Panc1 (cell line): ENCODE measurements around the gene IL1RAPL1. TPM values are rescaled to one million over a fixed set of nuclear protein-coding genes. Genes with fewer than 3 reads are reported as not detected.

Experiments
- ATAC-seq: fragments of 200-7000 bp; cut with Tn5 transposase; 2 replicates; pipeline ENCODE4 v1.9.1; 2020; ENCODE audit warnings: mild to moderate bottlenecking, moderate library complexity
- BruUV-seq: library from RNA; stranded (reverse); fragments of 400-500 nt; replicated peaks from 2 replicates; lab custom pipeline; 2021; lab: Mats Ljungman, UMichigan
- CTCF ChIA-PET: fragments of 300-600 bp; sonication (Branson Sonifier 250); formaldehyde crosslinking; loops from one replicate; lab custom pipeline; 2022; ENCODE audit warnings: antibody characterized with exemption; lab: Charles Lee
- POLR2A ChIA-PET: fragments of 300-600 bp; sonication (Branson Sonifier 250); formaldehyde crosslinking; loops from one replicate; lab custom pipeline; 2022; ENCODE audit warnings: antibody characterized with exemption; lab: Charles Lee
- DNase-seq: peaks from one replicate; pipeline ENCODE4 v3.0.0-alpha.2; 2010; ENCODE audit warnings: low read depth, low spot score
- H3K27ac ChIP-seq: 2 replicates; pipeline ENCODE4 v1.5.1; 2011; ENCODE audit warnings: mild to moderate bottlenecking, low read length, inconsistent platforms
- H3K27me3 ChIP-seq: fragments of 200-500 bp; sonication (Bioruptor generic); 2 replicates; pipeline ENCODE4 v1.6.0; 2014; ENCODE audit warnings: low read length, inconsistent platforms; ENCODE audit not compliant: control insufficient read depth, insufficient read depth
- H3K36me3 ChIP-seq: fragments of 200-500 bp; sonication (Bioruptor generic); 2 replicates; pipeline ENCODE4 v1.5.1; 2014; ENCODE audit warnings: inconsistent platforms, mild to moderate bottlenecking, low read length, moderate library complexity; ENCODE audit not compliant: control insufficient read depth, insufficient read depth
- H3K4me1 ChIP-seq: 2 replicates; pipeline ENCODE4 v1.5.1; 2011; ENCODE audit warnings: inconsistent platforms, mild to moderate bottlenecking, low read length, moderate library complexity; ENCODE audit not compliant: control insufficient read depth, insufficient read depth
- H3K4me3 ChIP-seq, 2 experiments: 2 replicates each; pipeline ENCODE4 v1.5.1; 2011 to 2012; ENCODE audit warnings: low read depth in 2 of 2, low read length in 2 of 2, mild to moderate bottlenecking in 2 of 2, inconsistent platforms in 1 of 2, moderate library complexity in 1 of 2
- H3K9me3 ChIP-seq: fragments of 200-500 bp; sonication (Bioruptor generic); 2 replicates; pipeline ENCODE4 v1.5.1; 2014; ENCODE audit warnings: low read depth, mild to moderate bottlenecking, inconsistent platforms, low read length, moderate library complexity; ENCODE audit not compliant: control insufficient read depth, insufficient read depth
- POLR2AphosphoS5 ChIP-seq: IDR thresholded peaks from 2 replicates; pipeline ENCODE4 v1.6.1; 2012; ENCODE audit warnings: mild to moderate bottlenecking, low read depth, low read length, moderate library complexity
- TCF7L2 ChIP-seq: IDR thresholded peaks from 2 replicates; pipeline ENCODE4 v1.6.1; 2011; ENCODE audit warnings: mild to moderate bottlenecking, low read depth, low read length, inconsistent platforms
- in situ Hi-C: cut with HindIII; loops from 2 replicates; pipeline ENCODE4 v1.10.0; 2016; ENCODE audit warnings: low sequenced_read_pairs, low pct_unique_long_range_greater_than_20kb
- intact Hi-C: fragments of 100-400 bp; cut with micrococcal nuclease; formaldehyde crosslinking; loops from one replicate; pipeline ENCODE4 v1.10.0; 2022; ENCODE audit not compliant: unreplicated experiment
- total RNA-seq: library from RNA; stranded (reverse); gene quantifications from one replicate; pipeline ENCODE4 v1.2.1, GENCODE V29; 2021; ENCODE audit not compliant: unreplicated experiment
- TF ChIP-seq, protein P1 (sequence below): fragments of 450-650 bp; IDR thresholded peaks from 2 replicates; pipeline ENCODE4 v1.5.1; 2017; ENCODE audit warnings: mild to moderate bottlenecking
- TF ChIP-seq, protein P2 (sequence below), 2 experiments: IDR thresholded peaks; 2 replicates each; pipeline ENCODE4 v1.6.1; 2011 to 2012; ENCODE audit warnings: low read depth in 2 of 2, control low read depth in 1 of 2, low read length in 1 of 2, mild to moderate bottlenecking in 1 of 2, moderate library complexity in 1 of 2; ENCODE audit not compliant: insufficient read depth in 1 of 2

IL1RAPL1 gene
- total RNA-seq, 1 experiment from 2014 or later: 0.59 TPM

DNA sequence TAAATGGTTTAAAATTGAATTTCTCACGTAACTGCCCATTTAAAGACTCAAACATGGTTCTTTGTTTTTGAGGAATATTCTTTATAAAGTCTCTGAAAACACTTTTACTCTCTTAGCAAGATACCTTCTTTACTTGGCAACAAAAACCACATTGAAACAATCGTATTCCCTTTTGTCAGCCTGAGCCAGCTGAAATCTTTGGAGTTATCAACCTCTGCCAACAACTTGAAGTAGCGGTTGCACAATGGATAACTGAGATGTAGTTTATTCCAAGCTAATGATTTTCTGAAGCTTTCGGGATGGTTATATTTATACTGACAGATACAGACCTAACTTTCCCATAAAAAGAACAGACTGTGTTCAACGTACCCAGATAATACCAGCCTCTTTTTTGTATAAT, 561.3 kb downstream of the IL1RAPL1 start:
- no TSS peak for BruUV-seq
- Histone ChIP-seq H3K36me3 (no peaks in the 10 kb centered on the region), H3K27ac (no peak overlapping the region), H3K9me3 (no peaks in the 10 kb centered on the region), H3K27me3 (no peaks in the 10 kb centered on the region), H3K4me1 (no peaks in the 10 kb centered on the region), H3K4me3 (no peak overlapping the region)
- in situ Hi-C loops: no loop called here
- ChIA-PET POLR2A (no interaction called here), CTCF (no interaction called here)
- ATAC-seq: no peak
- intact Hi-C loops: no loop called here
- no peak for DNase-seq
- TF ChIP-seq, protein P1, sequence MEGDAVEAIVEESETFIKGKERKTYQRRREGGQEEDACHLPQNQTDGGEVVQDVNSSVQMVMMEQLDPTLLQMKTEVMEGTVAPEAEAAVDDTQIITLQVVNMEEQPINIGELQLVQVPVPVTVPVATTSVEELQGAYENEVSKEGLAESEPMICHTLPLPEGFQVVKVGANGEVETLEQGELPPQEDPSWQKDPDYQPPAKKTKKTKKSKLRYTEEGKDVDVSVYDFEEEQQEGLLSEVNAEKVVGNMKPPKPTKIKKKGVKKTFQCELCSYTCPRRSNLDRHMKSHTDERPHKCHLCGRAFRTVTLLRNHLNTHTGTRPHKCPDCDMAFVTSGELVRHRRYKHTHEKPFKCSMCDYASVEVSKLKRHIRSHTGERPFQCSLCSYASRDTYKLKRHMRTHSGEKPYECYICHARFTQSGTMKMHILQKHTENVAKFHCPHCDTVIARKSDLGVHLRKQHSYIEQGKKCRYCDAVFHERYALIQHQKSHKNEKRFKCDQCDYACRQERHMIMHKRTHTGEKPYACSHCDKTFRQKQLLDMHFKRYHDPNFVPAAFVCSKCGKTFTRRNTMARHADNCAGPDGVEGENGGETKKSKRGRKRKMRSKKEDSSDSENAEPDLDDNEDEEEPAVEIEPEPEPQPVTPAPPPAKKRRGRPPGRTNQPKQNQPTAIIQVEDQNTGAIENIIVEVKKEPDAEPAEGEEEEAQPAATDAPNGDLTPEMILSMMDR: no peak

DNA sequence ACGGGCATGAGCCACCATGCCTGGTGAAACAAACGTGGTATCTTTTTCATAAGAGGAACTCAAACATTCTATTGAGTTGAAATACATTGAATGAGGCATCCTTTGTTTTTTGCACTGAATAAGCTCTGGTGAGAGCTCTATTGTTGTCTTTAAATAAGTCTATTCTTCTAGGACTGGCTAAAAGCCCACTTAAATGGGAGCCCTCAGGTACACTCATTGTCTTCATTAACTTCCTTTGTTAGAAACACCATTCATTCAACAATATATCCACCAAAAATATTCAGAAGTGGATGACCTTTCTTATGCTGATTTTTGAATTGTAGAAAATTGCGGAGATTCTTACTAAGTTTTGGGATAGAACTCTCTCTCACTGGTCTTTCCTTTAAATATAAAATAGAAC, 568.0 kb downstream of the IL1RAPL1 start:
- intact Hi-C loops: no loop called here
- ATAC-seq (no peak), DNase-seq (no peak)
- no TSS peak for BruUV-seq
- Histone ChIP-seq H3K9me3 (no peaks in the 10 kb centered on the region), H3K4me1 (no peaks in the 10 kb centered on the region), H3K36me3 (no peaks in the 10 kb centered on the region), H3K4me3 (no peak overlapping the region), H3K27ac (no peak overlapping the region), H3K27me3 (no peaks in the 10 kb centered on the region)
- ChIA-PET CTCF (no interaction called here), POLR2A (no interaction called here)
- TF ChIP-seq, protein P1: no peak
- TF ChIP-seq TCF7L2: no peak
- in situ Hi-C loops: no loop called here

DNA sequence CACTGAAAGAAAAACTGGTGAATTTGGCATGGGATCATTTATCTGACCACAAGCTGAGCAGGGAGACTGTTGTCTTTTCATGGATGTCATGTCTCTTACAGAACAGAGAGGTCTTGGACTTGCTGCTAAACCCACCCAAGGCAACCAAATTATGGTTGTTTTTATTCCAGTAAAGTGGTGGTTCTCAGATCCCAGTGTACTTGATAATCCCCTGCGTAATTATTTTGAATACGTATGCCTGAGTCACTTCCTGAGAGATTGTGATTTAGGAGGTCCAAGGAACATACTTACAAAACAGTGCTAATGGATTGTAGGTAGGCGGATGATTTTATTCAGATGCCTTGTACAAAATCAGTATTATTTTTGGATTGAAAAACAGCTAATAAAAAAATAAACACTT, 585.6 kb downstream of the IL1RAPL1 start:
- no peaks in the 10 kb centered on the region for H3K4me1 ChIP-seq
- POLR2A ChIA-PET: no interaction called here
- no TSS peak for BruUV-seq
- no peaks in the 10 kb centered on the region for H3K36me3 ChIP-seq
- intact Hi-C loops: no loop called here
- TF ChIP-seq TCF7L2 (no peak), POLR2AphosphoS5 (no peak)
- TF ChIP-seq, protein P2, sequence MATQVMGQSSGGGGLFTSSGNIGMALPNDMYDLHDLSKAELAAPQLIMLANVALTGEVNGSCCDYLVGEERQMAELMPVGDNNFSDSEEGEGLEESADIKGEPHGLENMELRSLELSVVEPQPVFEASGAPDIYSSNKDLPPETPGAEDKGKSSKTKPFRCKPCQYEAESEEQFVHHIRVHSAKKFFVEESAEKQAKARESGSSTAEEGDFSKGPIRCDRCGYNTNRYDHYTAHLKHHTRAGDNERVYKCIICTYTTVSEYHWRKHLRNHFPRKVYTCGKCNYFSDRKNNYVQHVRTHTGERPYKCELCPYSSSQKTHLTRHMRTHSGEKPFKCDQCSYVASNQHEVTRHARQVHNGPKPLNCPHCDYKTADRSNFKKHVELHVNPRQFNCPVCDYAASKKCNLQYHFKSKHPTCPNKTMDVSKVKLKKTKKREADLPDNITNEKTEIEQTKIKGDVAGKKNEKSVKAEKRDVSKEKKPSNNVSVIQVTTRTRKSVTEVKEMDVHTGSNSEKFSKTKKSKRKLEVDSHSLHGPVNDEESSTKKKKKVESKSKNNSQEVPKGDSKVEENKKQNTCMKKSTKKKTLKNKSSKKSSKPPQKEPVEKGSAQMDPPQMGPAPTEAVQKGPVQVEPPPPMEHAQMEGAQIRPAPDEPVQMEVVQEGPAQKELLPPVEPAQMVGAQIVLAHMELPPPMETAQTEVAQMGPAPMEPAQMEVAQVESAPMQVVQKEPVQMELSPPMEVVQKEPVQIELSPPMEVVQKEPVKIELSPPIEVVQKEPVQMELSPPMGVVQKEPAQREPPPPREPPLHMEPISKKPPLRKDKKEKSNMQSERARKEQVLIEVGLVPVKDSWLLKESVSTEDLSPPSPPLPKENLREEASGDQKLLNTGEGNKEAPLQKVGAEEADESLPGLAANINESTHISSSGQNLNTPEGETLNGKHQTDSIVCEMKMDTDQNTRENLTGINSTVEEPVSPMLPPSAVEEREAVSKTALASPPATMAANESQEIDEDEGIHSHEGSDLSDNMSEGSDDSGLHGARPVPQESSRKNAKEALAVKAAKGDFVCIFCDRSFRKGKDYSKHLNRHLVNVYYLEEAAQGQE (IDR thresholded peaks at IDR 0.05; ENCODE audit: insufficient read depth in 1 of 2, low read depth in 2 of 2, low read length in 1 of 2): no peak
- H3K4me3 ChIP-seq: no peak overlapping the region
- no peak for ATAC-seq
- no peaks in the 10 kb centered on the region for H3K27me3 ChIP-seq
- in situ Hi-C loops: no loop called here
- no peaks in the 10 kb centered on the region for H3K9me3 ChIP-seq
- CTCF ChIA-PET: no interaction called here
- DNase-seq: no peak
- H3K27ac ChIP-seq: no peak overlapping the region
